NCI-H2196 (cell line): ENCODE results near the gene RC3H1.

Experiments
- DNase-seq: peaks from one replicate; lab custom pipeline; 2025; ENCODE audit not compliant: unreplicated experiment; lab: John Stamatoyannopoulos, UW

The RC3H1 gene

DNA sequence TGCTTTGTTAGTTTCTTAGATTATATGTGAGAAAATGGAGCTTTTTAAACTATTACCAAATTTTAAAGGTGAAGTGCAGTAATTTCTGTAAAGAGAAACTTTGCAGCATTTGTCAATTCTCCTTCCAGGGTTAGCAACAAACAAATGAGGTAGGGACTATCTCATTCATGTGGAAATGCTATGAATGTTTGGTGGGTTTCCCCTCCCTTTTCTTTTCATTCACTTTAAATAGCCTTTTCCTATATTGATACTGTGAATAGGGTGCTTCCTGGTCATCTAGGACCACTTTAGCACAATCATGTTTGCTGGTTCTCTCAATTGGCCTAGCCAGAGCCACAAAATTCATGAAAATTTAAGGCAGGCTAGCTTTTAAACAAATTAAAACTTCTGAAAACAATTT, 133.4 kb downstream of the RC3H1 start:
- no peak for DNase-seq

DNA sequence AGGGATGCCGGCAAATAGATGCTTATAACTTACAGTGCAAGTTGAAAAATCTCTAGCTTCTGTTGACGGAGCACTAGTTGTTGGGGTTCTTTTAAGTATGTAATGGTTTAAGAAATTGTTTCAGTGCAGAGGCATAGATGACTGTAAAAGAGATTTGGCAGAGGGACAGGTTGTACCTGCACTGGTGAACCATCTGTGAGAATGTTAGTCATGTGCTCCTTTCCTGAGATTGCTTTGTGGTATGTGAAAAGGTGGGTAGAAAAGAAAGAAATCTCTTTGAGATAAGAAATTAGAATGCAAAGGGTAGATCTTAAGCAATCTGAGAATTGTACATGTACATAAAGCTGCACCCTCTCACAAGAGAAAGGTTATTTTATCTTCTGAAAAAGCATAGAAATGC, 134.5 kb downstream of the RC3H1 start:
- DNase-seq, result no peak

- DNase-seq, result no peak
Measured at GRCh38 chr1:173886746-173887611, 135.2 kb downstream of the RC3H1 start.

GRCh38 chr1:173884701-173885100, 137.5 kb downstream of the RC3H1 start:
- no peak for DNase-seq
